GM19240 (cell line): Measurements from ENCODE around the gene PRPF40B.

Experiments used
- DNase-seq: peaks from one replicate; pipeline ENCODE4 v3.0.0; 2011; ENCODE audit warnings: low spot score; ENCODE audit not compliant: insufficient read length

Gene PRPF40B

DNA sequence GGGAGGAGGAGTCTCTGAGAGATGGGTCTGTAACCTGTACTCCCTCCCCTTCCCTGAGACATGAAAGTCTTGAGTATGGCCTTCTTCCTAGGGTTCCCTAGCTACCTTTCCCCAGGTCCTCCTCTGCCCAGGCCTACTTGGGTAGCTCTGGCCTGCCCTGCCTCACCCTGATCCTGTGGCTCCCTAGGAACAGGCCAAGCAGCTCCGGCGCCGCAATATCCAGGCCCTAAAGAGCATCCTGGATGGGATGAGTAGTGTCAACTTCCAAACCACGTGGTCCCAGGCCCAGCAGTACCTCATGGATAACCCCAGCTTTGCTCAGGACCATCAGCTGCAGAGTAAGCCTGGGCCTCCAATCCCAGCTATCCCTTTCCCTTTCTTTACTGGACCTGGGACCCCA lies 12.3 kb downstream of the PRPF40B start:
- DNase-seq, result no peak

DNA sequence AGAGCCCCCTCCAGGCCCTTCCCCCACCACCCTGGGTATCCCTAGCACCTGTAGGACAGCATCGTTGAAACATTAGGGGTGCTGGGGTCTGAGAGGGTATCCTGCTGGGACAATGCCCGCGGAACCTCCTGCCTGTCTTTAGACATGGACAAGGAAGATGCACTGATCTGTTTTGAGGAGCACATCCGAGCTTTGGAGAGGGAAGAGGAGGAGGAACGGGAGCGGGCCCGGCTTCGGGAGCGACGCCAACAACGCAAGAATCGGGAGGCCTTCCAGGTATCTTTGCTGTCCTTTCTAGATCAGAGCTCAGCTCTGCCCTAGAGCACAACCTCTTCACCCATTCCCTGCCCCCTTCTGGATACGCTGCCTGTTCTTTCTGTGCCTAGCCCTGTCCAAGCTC lies 13.2 kb downstream of the PRPF40B start:
- DNase-seq, result no peak

DNA sequence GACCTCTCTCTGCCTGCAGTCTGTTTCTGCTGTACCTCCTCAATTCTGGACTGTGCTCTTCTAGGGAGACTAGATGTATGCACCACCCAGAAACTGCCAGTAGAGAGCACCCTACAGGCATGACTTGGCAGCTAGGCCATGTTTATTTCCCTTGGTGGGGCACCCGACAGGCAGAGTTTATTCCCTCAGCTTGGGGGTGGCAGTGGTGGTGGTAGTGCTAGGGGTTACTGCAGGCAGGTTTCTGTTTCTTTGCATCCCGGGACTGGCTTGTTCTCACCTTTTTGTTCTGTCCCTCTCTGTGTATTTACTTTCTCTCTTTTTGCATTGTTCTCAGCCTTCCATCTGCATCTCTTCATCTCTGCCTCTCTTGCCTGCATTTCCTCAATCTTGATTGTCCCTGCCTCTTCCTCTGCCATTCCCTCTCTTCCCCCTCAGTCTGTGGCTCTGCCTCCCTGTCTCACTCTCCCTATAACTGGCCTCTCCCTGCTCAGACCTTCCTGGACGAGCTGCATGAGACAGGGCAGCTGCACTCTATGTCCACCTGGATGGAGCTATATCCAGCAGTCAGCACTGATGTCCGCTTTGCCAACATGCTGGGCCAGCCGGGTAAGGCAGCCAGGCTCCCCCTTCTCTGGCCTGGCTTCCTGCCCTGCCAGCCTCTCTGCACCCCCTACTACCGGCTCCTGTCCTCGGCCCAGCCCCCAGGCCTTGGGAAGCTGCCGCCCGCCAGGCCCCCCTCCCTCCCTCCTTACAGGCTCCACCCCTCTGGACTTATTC lies 13.8 kb downstream of the PRPF40B start:
- peak; percentile 61 for DNase-seq

DNA sequence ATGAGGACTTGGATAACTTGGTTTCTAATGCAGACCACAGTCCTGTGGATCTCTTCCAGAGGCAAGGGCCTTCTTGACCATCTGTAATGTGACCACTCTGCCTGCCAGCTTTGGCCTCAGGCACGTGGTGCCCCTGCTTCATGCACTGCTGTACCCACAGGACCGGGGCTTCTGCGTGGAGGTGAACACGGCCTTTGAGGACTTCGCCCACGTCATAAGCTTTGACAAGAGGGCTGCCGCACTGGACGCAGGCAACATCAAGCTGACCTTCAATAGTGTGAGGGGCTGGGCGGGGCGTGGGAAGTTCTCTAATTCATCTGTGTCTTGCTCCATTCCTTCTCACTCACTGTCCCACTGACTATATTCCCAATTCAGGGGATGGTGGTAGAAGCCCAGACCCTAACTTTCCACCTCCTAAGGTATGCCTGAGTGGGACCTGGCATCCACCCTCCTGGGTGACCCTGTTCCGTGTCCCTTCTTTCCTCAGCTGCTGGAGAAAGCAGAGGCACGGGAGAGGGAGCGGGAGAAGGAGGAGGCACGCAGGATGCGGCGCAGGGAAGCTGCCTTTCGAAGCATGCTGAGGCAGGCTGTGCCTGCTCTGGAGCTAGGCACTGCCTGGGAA lies 18.5 kb downstream of the PRPF40B start:
- DNase-seq, result no peak

DNA sequence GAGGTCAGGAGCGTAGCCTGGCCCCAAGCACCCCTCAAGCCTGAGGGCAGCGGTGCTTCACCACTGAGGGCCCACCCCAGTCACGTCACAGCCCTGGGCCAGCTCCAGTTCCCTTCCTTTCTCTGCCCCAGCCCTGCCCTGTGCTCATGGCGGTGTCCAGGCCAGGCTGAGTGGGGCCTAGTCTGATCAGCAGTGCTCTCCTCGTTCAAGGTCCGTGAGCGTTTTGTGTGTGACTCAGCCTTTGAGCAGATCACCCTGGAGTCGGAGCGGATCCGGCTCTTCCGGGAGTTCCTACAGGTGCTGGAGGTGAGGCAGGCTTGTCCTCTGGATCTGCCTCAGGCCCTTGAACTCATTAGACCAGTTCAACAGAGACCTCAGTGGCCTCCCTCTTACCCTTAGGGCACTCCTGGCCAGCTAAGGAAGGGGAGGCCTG lies 19.0 kb downstream of the PRPF40B start:
- DNase-seq, result no peak

DNA sequence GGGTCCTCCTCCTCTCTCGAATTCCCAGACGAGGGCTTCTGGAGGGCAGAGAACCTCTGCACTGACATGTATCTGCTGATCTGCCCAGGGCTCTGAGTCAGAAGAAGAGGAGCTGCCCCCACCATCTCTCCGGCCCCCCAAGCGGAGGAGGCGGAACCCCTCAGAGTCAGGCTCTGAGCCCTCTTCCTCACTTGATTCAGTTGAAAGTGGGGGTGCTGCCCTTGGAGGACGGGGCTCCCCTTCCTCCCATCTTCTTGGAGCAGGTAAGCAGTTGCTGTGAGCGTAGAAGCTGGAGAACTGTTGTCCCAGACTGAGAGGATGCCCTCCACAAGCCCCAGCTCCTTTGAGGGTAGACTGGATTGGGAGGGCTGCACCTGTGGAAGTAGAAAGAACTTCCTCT lies 19.8 kb downstream of the PRPF40B start:
- DNase-seq, result no peak

DNA sequence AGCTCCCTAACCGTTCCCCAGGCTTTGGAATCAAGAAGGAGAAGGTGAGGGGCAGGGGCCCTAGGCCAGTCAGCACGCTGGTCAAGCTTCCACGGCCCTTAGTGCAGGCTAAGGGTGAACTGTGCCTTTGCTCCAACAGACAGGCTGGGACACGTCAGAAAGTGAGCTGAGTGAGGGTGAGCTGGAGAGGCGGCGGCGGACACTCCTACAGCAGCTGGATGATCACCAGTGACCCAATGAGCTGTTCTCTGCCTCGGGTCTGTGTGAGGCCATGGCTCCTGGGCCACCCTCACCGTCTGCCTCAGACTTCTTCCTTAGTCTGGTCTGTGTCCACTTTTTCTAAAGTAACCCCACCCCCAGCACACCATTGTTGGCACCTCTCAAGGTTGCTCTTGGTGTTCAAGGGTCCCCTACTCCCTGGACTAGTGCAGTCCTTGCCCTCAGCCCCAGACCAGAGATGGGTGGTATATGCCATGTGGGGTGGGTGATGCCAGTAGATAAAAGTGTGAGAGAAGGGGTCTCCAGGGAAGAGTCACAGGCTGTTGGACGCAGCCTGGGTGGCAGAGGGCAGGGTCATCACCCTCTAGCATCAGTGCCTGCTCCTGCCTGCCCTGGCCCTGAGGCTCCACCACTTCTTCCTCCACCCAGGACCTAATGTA lies 20.7 kb downstream of the PRPF40B start:
- no peak for DNase-seq

DNA sequence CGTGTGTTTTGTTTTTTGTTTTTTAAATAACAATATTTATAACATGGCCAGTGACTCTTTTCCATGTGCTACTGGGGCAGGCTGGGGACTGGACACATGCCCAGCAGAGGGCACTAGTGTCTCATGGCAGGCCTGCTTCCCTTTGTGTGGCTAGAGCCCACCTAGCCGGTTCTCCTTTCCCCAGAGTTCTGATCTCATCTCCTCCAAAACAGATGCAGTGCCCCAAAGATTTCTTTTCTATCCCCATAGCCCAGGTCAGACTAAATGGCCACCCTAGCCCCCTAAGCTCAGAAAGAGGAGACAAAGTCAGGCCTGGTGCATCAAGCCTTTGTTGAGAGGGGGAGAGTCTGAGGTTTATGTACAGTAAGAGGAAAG lies 21.2 kb downstream of the PRPF40B start:
- peak; percentile 92 for DNase-seq

DNA sequence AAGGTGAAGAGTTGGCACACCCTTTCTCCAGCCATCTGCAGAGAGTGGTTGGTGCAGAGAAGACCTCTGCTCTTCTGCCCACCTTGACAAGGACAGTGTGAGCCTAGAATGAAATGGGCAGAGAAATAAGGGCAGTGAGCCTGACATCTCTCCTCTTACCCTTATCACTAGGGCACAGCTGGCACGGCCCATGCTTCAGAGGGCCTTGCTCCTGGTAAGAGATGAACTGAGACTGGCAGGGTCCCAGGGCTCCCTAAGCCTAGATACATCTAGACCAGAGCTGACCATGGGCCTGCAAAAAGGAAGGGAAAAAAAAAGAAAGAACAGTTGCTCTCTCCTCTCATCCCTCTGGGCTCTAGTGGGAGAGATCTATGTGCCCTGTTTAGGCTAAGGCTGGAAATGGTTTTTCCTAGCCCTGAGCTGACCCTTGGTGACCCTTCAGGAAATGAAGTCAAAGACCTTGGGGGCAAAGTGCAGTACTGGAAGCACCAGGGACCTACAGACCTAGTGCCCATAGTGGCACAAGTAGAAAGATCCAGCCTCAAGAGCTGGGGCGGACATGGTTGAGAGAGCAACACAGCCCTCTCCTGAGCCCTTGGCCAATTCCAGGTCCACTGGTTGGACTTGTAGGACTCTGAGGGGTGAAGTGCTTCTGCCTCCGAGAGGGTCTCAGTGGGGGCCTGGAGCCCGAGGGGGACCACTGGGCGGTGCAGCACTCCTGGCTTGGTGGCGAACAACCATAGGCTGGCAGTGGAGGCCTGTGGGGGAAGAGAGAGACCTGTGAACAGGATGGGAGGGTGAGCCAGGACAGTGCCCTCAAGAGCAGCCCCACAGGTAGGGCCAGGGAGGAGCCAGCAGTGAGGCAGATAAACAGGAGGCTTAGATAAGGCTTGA lies 22.0 kb downstream of the PRPF40B start:
- DNase-seq, result no peak

DNA sequence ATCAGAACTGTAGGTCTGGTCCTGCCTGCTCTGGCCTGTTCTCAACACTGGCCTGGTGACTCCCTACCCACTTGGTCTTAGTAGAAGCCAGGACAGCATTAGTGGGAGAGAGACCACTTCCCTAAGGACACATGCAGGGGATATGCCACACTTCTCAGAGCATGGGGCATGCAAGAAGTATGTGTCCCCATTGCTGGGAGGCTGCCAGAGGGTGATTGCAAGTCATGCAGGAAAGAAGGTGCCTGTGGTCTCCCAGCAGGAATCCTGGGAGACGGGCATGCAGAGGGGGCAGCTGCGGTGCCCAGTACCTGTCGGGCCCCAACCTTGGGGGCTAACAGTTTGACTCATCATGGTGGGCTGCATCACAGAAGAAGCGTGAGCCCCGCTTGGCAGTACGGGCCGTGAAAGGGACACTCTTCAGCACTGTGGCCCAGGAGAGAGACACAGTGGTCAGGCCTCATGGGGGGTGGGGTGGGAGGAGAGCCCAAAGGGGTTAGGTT lies 23.0 kb downstream of the PRPF40B start:
- DNase-seq, result no peak

DNA sequence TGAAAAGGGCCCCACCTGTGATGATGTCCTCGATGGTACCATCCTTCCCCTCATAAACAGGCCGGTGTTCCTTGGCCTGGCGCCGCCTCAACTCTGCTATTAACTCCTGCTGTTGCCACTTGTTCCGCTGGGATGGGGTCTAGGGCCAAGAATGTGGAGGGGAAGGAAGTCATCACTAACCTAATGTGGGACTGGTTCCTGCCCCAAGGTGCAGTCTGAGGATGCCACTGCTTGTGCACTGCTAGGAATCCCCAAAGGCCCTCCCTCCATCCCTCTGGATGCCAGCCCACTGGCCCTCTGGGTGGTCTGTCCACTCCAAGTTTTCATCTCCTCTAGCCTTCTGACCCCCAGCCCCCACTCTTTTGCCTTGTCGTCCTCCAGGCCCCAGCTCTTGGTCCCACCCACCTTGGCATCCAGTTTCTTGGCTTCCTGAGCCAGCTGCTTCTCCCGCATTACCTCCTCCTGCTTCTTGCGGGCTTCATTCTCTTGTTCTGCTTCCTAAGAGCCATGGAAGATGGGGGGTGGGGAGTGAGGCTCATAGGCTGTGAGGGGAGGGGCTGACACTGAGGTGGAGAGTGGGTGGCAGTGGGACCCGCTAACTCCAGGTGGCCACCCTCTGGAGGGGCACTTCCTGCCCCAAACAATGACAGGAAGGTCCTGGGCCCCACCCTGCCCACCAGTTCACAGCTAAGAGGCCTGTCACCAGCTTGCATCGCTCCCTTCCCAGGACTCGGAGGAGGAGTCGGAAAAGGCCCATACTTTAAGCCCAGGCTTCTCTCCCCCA lies 23.7 kb downstream of the PRPF40B start:
- no peak for DNase-seq

DNA sequence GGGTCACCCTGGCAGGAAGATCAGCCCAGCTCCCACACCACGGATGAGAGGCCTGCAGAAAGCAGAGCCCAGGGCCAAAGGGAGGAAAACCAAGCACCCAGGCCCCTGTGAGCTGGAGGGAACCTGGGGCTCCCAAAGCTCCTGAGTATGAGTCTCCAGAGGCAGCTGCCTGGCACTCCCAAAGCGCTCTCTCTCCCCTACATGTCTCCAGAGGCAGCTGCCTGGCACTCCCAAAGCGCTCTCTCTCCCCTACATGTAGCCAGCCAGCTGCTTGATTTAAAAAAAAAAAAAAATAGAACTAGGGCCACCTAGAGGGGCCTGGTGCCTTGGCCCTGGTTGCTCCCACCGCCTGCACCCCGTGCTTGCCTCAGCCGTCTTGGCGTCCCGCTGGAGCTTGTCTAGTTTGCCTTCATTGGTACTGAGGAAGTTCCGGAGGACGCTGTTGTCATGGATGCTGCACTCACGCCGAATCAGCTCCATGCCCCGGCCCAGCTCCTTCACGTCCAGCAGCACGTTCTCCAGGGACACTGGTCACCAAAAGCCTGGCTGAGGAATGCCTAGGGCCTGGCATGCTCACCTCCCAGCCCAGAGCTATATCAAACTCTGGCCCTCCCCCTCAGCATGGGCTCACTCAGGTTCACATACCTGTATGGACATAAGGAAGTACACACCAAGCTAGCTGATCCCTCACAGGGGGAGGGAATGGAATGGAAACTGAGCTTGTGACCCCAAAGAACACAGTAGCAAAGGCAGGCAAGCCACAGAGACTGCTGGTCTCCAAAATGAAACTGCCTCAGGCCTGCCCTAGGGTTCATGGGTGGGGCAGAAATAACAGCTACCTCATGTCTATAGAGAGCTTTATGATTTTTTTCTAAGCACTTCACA lies 24.7 kb downstream of the PRPF40B start:
- DNase-seq, result no peak

DNA sequence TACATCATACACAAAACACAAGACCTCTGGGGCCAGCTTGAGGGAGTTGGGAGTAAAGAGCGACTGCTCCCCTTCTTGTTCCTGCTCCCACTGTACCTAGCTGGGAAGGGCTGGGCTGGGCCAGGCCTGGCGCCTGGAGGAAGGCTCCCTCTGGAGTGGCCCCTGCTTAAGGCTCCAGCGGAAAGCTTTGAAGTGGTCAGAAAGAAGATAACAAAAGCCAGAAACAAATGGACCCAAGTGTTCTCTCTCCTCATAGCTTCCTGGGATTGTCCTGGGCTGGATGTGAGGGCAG lies 25.3 kb downstream of the PRPF40B start:
- no peak for DNase-seq

DNA sequence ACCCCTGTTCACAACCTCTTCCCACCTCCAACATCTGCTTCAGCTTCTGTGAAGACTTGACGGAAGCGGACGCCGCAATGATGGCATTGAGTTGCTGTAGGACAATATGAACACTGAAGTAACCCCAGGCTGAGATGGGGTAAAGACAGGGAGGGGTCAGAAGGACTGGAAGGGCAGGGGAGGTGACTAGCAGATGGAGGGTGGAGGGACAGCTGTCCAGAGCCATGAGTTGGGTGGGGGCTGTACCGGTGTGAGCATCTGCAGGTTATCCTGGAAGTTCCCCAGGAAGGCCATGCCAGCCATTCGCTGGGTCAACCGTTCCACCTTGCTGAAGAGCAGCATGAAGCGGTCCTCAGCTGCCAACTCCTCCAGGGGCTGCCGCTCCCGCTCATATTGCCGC lies 26.1 kb downstream of the PRPF40B start:
- no peak for DNase-seq

DNA sequence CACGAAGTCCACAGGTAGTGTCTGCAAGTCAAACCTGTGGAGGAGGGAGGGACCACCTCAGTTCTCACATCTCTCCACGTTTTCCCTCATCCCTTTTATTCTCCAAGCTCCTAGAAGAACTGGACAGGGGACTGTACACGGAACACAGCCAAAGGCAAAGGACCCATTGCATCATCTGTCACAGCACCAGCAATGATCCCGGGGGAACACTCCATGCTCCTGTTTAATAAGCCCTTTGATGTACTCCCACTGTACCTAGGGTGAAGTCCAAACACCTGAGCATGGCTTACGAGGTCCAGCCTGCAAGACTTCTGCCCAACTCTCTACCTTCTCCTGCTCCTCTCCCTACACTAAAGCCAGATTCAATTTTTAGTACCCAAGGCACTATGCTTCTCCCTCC lies 26.5 kb downstream of the PRPF40B start:
- no peak for DNase-seq

DNA sequence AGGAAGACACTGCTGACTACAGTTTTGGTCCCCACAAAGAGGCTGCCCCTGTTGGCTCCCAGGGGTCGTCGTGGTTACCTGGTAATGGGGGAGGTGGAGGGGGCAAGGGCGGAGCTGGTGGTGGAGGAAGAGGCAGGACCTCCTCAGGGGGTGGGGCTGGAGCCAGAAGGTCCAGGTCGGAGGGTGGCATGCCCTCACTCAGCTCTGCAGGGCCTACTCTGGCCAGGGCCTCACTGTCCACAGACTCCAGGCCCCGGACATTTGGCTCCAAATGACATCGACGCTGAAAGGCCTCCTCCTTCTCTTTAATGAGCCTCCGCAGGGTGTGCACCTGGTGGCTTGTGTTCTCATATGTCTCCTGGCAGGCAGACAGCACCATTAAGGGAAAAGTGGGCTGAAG lies 28.5 kb downstream of the PRPF40B start:
- DNase-seq, result no peak

DNA sequence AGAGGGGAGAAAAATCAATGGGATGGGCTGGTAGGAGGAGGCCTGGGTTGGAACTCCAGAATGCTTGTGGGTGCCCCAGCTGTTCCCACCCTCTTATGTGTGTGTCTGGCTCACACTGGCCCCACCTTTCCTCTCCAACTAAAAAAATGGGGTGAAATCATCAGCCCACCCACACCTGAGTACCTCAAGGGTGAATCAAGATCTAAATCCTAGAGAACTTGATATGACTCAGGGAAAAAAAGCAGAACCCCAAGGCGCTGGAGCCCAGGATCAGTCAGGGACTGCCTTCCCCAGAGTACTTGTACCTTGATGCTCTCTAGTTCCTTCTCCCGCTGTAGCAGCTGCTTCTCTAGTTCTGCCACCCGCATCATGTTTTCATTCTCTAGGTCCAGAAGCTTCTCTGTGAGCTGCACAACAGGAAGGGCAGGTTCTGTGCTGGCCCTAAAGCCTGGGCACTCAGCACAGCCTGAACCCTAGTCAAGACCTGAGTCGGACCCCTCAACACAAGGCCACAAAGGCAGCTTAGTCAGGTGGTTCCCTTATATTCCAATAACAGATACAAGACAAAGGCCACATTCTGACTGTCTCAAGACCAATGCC lies 29.7 kb downstream of the PRPF40B start:
- DNase-seq, result no peak

DNA sequence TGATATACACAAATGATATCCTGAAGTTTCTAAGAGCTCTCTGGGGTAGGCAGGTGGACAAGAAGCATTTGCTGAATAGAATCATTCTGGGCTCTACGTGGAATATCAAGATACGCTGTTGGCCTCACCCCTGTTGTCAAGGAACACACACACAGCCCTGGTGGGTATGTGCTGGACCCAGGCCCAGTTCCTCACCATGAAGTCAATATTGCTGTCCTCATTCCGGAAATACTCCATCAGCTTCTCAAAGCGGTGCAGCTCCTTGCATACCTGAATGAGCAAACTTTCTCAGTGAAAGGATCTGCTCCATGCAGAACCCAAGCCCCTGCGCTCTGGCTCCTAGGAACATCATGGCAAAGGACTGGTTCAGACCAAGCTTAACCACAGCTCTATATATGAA lies 31.4 kb downstream of the PRPF40B start:
- no peak for DNase-seq

DNA sequence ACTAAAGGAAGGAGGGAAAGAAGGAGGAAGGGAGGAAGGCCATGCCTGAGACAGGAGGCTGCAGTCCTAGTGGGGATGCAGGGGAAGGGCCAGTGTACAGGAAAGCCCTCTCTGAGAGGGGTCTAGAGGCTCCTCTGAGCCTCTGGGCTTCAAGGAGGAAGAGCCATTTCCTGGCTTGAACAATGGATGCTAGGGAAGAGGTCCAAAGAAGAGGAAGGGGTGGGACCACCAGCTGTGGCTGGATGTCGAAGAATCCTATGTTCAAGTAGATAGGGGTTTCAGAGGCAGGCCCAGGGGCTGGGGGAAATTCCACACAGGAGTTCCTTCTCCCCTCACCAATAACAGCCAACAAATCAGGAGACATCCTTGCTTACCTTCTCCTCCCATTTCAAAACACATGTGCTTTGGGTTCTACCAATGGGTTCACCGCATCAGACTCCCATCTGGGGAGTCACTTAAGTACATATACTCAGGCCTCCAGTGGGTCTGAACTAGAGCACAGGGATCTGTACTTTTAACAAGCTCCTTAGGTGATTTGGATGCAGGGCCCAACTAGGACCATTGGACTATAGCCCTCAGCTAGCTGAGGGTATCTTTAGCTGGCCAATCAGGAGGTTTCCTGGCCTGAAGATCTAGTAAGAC lies 32.4 kb downstream of the PRPF40B start:
- DNase-seq, result no peak
